Duodenal mucosa (tissue), 2 donors: Measurements from ENCODE around the gene GPR84.

ENCODE experiments used
- H3K27ac ChIP-seq: one replicate; pipeline ENCODE4 v1.7.0; 2013; ENCODE audit warnings: low read depth, low read length
- H3K27me3 ChIP-seq, 2 donors: one replicate each; pipeline ENCODE4 v1.7.0; 2013; ENCODE audit warnings: low read length in 2 of 2, control low read depth in 1 of 2; ENCODE audit not compliant: insufficient read depth in 2 of 2, control insufficient read depth in 1 of 2
- H3K36me3 ChIP-seq, 2 donors: one replicate each; pipeline ENCODE4 v1.7.0; 2013; ENCODE audit warnings: low read length in 2 of 2, control low read depth in 1 of 2; ENCODE audit not compliant: insufficient read depth in 2 of 2, control insufficient read depth in 1 of 2
- H3K4me1 ChIP-seq, 2 donors: one replicate each; pipeline ENCODE4 v1.7.0; 2013; ENCODE audit warnings: low read length in 2 of 2, control low read depth in 1 of 2; ENCODE audit not compliant: insufficient read depth in 2 of 2, control insufficient read depth in 1 of 2
- H3K4me3 ChIP-seq, 2 donors: one replicate each; pipeline ENCODE4 v1.7.0; 2013; ENCODE audit warnings: low read length in 2 of 2, low read depth in 1 of 2
- H3K9ac ChIP-seq, 2 donors: one replicate each; pipeline ENCODE4 v1.7.0; 2013; ENCODE audit warnings: low read length in 2 of 2, low read depth in 1 of 2
- H3K9me3 ChIP-seq, 2 donors: one replicate each; pipeline ENCODE4 v1.7.0; 2013; ENCODE audit warnings: low read length in 2 of 2, control low read depth in 1 of 2; ENCODE audit not compliant: control insufficient read depth in 1 of 2

The GPR84 gene

GRCh38 chr12:54364413-54364812 is at the start of gene GPR84:
Gene GPR84, minus strand, starts transcription at chr12:54364486. Its CDS starts 635 bp downstream, at chr12:54363851.
- no peak within 1 kb of the TSS for H3K9ac ChIP-seq
- H3K4me3 ChIP-seq: no peak within 1 kb of the TSS
- H3K36me3 ChIP-seq: no peaks in the 10 kb centered on the region
- peaks cover 2 to 7% of the 10 kb centered on the region in 2 donors for H3K27me3 ChIP-seq
- no peaks in the 10 kb centered on the region for H3K9me3 ChIP-seq
- H3K4me1 ChIP-seq: peaks cover 8 to 23% of the 10 kb centered on the region in 2 donors
- H3K27ac ChIP-seq: no peak within 1 kb of the TSS

DNA sequence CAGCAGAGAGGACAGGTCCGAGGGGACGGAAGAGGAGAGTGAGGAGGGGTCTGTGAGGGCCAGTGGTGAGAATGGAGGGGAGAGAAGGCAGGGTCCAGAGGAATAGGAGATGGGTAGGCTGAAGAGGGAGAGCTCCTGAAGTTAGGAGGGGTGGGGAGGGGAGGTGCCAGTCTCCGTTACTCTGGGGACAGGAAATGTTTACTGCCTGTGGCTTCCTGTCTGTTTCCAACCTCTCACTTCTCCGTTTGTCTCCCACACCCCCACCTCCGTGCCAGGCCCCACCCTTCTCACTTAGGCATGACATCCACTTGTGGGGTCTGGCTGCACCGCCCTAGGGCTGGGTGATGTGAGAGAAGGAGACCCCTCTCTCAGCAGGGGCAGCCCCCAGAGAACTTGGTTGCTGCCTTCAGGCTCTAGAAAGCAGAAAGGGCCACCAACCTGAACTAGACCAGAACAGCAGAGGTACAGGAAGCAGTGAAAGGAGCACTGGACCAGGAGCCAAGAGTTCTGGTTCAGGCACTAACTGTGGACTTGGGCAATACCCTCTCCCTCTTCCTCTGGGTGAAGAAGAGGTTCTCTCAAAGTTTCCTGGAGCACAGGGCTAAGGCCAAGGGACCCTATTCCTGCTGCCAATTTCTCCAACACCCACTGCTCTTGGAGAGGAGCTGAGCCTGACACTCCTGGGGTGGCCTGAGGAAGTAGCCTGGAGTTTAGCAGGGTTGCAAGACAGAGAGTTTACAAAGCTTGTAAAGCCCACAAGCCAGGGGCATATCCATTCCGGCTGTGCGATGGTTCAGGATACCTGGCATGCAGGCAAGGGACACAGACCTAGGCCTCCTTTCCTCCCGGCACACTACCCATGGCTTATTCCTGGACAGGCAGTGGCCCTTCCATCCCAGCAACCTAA is 49.3 kb upstream of the GPR84 start:
- Histone ChIP-seq H3K4me3 (peak overlapping the region; percentile 8 to 33), H3K27me3 (peaks cover 2 to 10% of the 10 kb centered on the region in 2 donors), H3K9ac (peak overlapping the region in 1 of 2 donors; percentile 46), H3K9me3 (no peaks in the 10 kb centered on the region), H3K36me3 (peaks cover 0 to 8% of the 10 kb centered on the region in 2 donors), H3K27ac (peak overlapping the region; percentile 46), H3K4me1 (peaks cover 35 to 40% of the 10 kb centered on the region in 2 donors)

- peaks cover 2 to 10% of the 10 kb centered on the region in 2 donors for H3K27me3 ChIP-seq
- H3K36me3 ChIP-seq: peaks cover 3 to 13% of the 10 kb centered on the region in 2 donors
- peak overlapping the region in 1 of 2 donors; percentile 46 for H3K9ac ChIP-seq
- peak overlapping the region; percentile 41 for H3K27ac ChIP-seq
- peak overlapping the region; percentile 8 to 33 for H3K4me3 ChIP-seq
- H3K9me3 ChIP-seq: no peaks in the 10 kb centered on the region
- peaks cover 38 to 40% of the 10 kb centered on the region in 2 donors for H3K4me1 ChIP-seq
These were observed 48.5 kb upstream of the GPR84 start for GRCh38 chr12:54412786-54413185.

GRCh38 chr12:54412348-54412747 is 48.1 kb upstream of the GPR84 start:
- Histone ChIP-seq H3K36me3 (peaks cover 7 to 17% of the 10 kb centered on the region in 2 donors), H3K27ac (no peak overlapping the region), H3K4me1 (peaks cover 39 to 40% of the 10 kb centered on the region in 2 donors), H3K9ac (peak overlapping the region in 1 of 2 donors; percentile 46), H3K9me3 (no peaks in the 10 kb centered on the region), H3K27me3 (peaks cover 0 to 10% of the 10 kb centered on the region in 2 donors), H3K4me3 (no peak overlapping the region)

DNA sequence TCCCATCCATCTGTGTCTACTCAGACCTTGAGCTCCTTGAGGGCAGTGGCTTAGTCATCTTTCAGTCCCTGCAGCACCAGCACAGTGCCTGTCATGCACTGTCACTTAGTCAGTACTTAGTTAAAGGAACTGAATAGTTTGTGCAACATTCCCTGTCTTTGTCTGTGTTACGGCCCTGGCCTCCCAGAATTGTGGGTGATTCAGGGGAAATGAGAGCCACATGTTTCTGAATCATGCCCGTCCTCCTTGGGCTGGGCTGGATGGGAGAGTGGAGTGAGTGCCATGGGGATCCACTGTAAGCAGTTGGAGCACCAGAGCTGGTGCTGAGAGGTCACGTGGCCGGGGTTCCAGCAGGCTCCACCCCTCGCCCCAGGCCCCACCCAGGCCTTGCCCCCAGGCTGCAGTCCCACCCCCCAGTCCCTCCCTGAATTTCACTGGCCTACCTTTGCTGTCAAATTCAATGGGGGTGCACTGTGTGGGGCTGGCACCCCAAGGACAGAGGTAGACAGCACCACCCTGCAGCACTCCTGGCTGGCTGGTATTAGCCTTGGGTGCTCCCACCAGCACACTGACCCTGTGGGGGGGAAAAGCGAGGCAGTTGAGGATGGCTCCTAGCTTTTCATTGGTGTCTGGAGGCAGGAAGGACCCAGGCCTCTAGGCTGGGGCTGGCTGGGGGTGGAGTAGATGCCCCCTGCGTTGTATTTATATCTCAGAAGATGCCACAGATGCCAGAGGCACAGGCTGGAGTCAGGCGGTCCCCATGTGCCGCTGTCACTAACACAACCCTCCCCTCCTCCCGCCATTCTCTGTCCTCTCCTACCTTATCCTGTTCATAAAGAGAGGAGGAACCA is 47.3 kb upstream of the GPR84 start:
- peaks cover 0 to 6% of the 10 kb centered on the region in 2 donors for H3K27me3 ChIP-seq
- H3K9me3 ChIP-seq: no peaks in the 10 kb centered on the region
- no peak overlapping the region for H3K27ac ChIP-seq
- peak overlapping the region in 1 of 2 donors; percentile 10 for H3K9ac ChIP-seq
- peaks cover 8 to 23% of the 10 kb centered on the region in 2 donors for H3K36me3 ChIP-seq
- H3K4me1 ChIP-seq: peaks cover 38 to 39% of the 10 kb centered on the region in 2 donors
- no peak overlapping the region for H3K4me3 ChIP-seq

GRCh38 chr12:54409267-54409666 is 45.0 kb upstream of the GPR84 start:
- no peak overlapping the region for H3K27ac ChIP-seq
- H3K9me3 ChIP-seq: no peaks in the 10 kb centered on the region
- peaks cover 8 to 34% of the 10 kb centered on the region in 2 donors for H3K36me3 ChIP-seq
- peaks cover 28 to 33% of the 10 kb centered on the region in 2 donors for H3K4me1 ChIP-seq
- H3K9ac ChIP-seq: no peak overlapping the region
- H3K27me3 ChIP-seq: no peaks in the 10 kb centered on the region
- H3K4me3 ChIP-seq: no peak overlapping the region

GRCh38 chr12:54407183-54407905 is 43.1 kb upstream of the GPR84 start:
- no peak overlapping the region for H3K27ac ChIP-seq
- H3K9ac ChIP-seq: no peak overlapping the region
- H3K36me3 ChIP-seq: peaks cover 8 to 49% of the 10 kb centered on the region in 2 donors
- H3K9me3 ChIP-seq: no peaks in the 10 kb centered on the region
- peaks cover 9 to 15% of the 10 kb centered on the region in 2 donors for H3K4me1 ChIP-seq
- H3K4me3 ChIP-seq: no peak overlapping the region
- no peaks in the 10 kb centered on the region for H3K27me3 ChIP-seq

DNA sequence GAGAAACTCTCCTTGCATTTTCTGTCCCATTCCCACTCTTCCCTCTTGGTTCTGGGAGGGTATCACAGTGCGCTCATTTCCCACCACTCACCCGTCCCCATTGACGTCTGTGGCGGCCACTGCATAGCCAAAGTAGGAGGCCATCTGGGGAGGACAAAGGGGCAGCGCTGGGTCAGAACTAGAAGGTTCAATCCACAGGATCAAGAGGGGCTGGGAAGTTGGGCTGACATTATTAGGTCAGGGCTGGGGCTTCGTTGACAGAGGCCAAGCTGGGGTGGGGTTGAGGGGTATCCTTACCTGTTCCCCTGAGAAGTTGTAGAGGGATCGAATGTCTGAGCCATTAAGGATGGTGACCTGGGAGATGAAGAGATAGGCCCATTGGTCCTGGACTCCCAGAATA is 41.3 kb upstream of the GPR84 start:
- Histone ChIP-seq H3K9me3 (no peaks in the 10 kb centered on the region), H3K27ac (no peak overlapping the region), H3K27me3 (no peaks in the 10 kb centered on the region), H3K36me3 (peaks cover 19 to 65% of the 10 kb centered on the region in 2 donors), H3K4me3 (no peak overlapping the region), H3K4me1 (peaks cover 0 to 4% of the 10 kb centered on the region in 2 donors), H3K9ac (no peak overlapping the region)

GRCh38 chr12:54405106-54405505 is 40.8 kb upstream of the GPR84 start:
- H3K4me3 ChIP-seq: no peak overlapping the region
- no peak overlapping the region for H3K9ac ChIP-seq
- H3K27me3 ChIP-seq: no peaks in the 10 kb centered on the region
- peaks cover 20 to 69% of the 10 kb centered on the region in 2 donors for H3K36me3 ChIP-seq
- no peak overlapping the region for H3K27ac ChIP-seq
- H3K4me1 ChIP-seq: peaks cover 0 to 4% of the 10 kb centered on the region in 2 donors
- H3K9me3 ChIP-seq: no peaks in the 10 kb centered on the region
